HCT116 (cell line): ENCODE results near the gene PCDHB2. TPM values are rescaled to one million over a fixed set of nuclear protein-coding genes. Genes with fewer than 3 reads are reported as not detected.

Experiments
- total RNA-seq: library from RNA; stranded (reverse); gene quantifications from one replicate; pipeline ENCODE4 v1.2.1, GENCODE V29; 2021; ENCODE audit not compliant: unreplicated experiment

PCDHB2 gene
- total RNA-seq, 1 experiment from 2014 or later: not detected

Other genes starting within 250 kb of the PCDHB2 start
- gene PCDHA9, start 246.2 kb upstream of the PCDHB2 start, total RNA-seq: not detected
- gene PCDHA10, start 238.7 kb upstream of the PCDHB2 start, total RNA-seq: 0.05 TPM
- 0.27 TPM for gene PCDHA11, start 225.7 kb upstream of the PCDHB2 start, total RNA-seq
- gene PCDHA12, start 219.3 kb upstream of the PCDHB2 start, total RNA-seq: not detected
- not detected for gene PCDHA13, start 212.5 kb upstream of the PCDHB2 start, total RNA-seq
- gene PCDHAC1, start 168.3 kb upstream of the PCDHB2 start, total RNA-seq: 1.0 TPM
- gene PCDHAC2, start 128.1 kb upstream of the PCDHB2 start, total RNA-seq: 3.2 TPM
- gene PCDHB1, start 43.2 kb upstream of the PCDHB2 start, total RNA-seq: not detected
- gene PCDHB3, start 5.9 kb downstream of the PCDHB2 start, total RNA-seq: 0.10 TPM
- not detected for gene PCDHB4, start 27.2 kb downstream of the PCDHB2 start, total RNA-seq
- not detected for gene PCDHB5, start 40.6 kb downstream of the PCDHB2 start, total RNA-seq
- not detected for gene PCDHB6, start 55.4 kb downstream of the PCDHB2 start, total RNA-seq
- not detected for gene PCDHB7, start 78.0 kb downstream of the PCDHB2 start, total RNA-seq
- not detected for gene PCDHB8, start 83.2 kb downstream of the PCDHB2 start, total RNA-seq
- not detected for gene PCDHB16, start 87.8 kb downstream of the PCDHB2 start, total RNA-seq
- 0.07 TPM for gene PCDHB9, start 92.5 kb downstream of the PCDHB2 start, total RNA-seq
- gene PCDHB10, start 97.7 kb downstream of the PCDHB2 start, total RNA-seq: not detected
- 0.07 TPM for gene PCDHB11, start 105.0 kb downstream of the PCDHB2 start, total RNA-seq
- gene PCDHB12, start 114.1 kb downstream of the PCDHB2 start, total RNA-seq: not detected
- gene PCDHB13, start 119.3 kb downstream of the PCDHB2 start, total RNA-seq: 0.22 TPM
- gene PCDHB14, start 128.7 kb downstream of the PCDHB2 start, total RNA-seq: 0.27 TPM
- gene PCDHB15, start 150.8 kb downstream of the PCDHB2 start, total RNA-seq: 0.07 TPM
- 0.42 TPM for gene SLC25A2, start 209.4 kb downstream of the PCDHB2 start, total RNA-seq
- gene TAF7, start 226.2 kb downstream of the PCDHB2 start, total RNA-seq: 40.9 TPM
- gene PCDHGA1, start 235.9 kb downstream of the PCDHB2 start, total RNA-seq: 0.05 TPM
- not detected for gene PCDHGA2, start 244.1 kb downstream of the PCDHB2 start, total RNA-seq
- gene PCDHGA3, start 249.2 kb downstream of the PCDHB2 start, total RNA-seq: not detected